Stimulated activated naive CD4-positive, alpha-beta T cell (primary cell): ENCODE results near the gene RELN.

Experiments
- DNase-seq, 6 experiments: peaks; one replicate each; lab custom pipeline; 2025; lab: John Stamatoyannopoulos, UW

Gene RELN

DNA sequence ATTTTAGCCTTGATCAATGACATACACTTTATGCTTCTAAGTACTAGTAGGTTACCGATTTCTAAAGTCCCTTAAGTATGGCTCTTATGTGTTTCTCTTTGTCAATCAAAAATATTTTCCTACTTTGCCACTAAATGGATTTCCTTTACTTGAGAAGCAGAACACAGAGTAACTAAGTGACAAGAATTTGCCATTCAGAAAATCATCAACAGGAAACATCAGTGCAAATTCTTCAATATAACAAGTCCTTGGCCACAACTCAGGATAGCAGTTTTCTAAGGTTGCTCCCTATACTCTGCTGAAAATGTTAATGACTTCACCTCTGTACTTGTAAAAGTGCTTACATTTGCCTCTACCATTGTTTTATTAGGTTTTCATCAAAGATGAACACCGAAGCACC, 303.8 kb downstream of the RELN start:
- DNase-seq: no peak

DNA sequence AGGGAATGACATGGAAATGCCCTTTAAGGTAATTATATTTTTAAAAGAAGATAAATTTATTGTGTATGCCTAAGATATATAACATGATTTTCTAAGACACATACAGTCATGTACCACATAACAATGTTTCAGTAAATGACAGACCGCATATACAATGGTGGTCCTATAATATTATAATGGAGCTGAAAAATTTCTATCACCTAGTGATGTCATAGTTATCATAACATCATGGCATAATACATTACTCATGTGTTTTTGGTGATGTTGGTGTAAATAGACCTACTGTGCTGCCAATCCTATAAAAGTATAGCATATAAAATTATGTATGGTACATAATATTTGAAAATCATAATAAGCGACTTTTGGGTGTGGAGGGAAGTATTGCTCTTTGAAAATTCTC, 306.1 kb downstream of the RELN start:
- DNase-seq: no peak

DNA sequence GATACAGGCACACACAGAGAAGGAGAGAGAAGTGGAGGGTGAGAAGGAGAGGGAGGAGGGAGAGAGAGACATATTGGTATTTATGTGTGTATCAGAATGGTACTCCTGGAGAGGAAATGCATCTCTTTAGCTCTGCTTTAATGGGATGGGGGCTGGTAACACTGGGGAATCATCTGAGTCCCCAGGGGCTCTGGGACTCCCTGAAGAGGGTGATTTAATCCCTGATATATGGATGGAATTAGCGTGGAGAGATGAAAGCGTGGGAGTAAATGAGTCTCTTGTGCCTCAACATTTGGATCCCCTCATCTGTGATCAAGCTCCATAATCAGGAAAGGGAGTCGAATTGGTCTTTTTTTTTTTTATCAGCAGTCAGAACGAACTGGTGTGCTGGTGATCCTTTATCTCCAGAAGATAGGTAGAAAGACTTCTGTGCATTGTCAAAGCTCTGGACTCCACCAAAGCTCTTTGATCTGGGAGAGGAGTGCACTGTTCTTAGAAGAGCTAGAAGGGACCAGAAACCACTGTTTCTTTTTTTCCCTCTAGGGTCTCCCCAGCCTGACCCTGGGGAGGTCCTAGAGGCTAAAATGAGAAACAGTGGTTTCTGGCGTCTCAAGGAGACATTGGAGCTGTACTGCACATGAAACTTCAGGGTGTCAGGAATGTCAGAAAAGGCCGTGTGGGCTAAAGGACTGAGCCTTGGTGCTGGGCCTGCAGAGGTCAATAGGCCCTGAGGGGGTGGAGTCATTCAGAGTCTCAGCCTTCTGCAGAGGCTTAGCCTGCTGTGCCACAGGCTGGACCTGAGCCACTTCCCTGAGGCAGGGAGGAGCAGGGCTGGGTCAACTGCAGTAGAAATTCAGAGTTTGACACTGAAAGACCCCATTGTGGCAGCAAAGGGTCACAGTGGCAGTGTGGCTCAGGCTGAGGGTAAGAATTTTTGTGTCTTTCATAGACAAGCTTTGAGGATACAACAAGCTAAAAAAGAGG, 309.0 kb downstream of the RELN start:
- DNase-seq: no peak

DNA sequence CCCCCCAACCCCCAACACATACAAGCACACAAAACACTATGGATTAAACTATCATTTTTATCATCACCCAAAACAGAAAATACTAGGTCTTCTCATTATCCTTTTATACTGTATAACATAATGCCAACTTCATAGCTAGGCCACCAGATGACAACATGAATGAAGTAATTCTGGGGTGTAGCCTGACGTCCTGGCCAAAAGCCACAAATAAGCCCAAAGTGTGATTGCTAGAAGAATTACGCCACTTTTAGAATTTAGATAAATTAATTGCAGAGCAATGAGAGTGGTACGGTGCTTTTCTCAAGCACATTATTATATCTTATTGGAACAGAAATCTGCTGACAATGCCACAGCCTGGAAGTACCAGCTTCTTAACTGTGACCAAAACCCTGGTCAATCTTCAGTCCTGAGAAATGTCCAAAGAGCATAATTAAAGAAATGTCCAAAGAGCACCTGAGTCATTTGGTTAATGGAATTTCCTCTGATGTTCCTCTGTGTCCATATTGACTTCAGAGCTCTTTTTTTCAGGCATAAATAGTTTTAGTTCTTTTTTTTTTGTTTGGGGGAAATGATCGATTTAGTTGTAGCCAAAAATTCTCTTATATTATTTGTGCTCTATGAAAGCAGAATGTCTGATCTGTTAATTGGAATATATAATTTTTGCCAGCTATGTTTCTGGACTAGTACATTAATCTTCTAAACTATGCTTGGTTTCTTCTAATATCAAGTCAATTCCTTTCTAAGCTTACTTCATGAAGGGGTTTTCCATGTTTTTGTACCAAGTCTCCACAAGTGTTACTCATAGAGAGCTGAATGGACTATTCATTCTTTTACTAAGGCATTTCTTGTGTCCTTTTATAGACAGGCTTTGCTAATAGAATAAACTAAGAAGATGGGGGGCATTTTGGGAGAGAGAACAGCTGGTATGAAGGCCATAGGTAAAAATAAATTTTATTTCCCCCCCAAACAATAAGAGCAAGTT, 310.0 kb downstream of the RELN start:
- no peak for DNase-seq

DNA sequence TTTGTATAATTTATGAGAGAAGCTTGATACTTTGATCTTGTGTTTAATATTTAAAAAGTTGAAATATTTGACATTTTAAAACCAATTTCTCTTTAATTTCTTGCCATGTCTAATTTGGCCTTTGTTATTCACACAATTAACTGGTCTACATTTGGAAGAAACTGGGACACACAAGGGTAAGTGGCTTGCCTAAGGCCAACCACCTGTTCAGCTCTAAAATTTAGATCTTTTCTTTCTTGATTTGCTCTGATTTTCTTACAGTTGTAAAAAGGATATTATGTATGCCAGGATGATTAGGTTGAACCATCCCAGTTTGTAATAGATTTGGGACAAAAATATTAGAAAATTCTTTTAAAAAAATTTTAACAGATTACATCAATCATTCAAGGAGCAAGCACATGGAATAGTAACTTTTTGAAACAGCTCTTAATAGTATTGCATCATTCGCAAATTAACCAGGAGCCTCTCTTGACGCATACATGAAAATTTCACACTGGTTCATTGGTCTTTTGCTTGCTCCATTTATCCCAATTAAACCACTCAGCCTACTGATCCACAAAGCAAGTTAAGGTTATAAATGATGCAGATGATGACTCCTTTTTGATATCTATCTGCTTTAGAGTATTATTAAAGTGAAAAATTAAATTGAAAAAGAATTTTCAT, 321.0 kb downstream of the RELN start:
- no peak for DNase-seq

DNA sequence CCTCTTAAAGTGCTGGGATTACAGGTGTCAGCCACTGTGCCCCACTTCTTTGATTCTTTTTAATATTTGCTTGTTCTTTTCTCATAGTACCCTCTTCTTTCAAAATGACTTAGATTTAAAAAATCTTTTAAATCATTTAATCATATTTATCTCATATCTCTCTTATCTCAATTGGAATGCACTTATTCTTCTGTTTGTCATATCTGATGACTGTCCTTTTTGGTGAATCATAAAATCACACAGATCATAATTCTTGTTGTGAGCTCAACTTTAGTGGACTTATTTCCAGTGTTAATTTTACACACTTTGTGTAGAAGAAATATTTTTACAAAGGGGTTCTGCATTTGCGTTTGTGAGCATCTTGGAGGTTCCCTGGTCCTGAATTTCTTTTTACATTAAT, 323.1 kb downstream of the RELN start:
- no peak for DNase-seq

DNA sequence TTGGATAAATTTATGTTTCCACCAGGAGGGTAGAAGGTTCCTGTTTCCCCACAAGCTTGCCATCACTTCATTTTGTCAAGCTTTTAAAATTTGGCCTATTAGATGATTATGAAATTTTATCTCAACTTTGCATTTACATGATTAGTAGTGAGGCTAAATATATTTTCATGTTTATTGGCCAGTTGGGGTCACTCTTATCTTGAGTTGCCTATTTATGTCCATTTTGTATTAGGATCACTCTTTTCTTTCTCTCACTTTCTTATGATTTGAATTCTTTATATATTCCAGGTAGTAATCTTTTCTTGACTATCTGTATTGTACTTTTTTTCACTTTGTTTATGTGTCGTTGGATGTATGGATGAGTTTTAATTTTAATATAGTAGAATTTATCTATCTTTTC, 324.9 kb downstream of the RELN start:
- no peak for DNase-seq

DNA sequence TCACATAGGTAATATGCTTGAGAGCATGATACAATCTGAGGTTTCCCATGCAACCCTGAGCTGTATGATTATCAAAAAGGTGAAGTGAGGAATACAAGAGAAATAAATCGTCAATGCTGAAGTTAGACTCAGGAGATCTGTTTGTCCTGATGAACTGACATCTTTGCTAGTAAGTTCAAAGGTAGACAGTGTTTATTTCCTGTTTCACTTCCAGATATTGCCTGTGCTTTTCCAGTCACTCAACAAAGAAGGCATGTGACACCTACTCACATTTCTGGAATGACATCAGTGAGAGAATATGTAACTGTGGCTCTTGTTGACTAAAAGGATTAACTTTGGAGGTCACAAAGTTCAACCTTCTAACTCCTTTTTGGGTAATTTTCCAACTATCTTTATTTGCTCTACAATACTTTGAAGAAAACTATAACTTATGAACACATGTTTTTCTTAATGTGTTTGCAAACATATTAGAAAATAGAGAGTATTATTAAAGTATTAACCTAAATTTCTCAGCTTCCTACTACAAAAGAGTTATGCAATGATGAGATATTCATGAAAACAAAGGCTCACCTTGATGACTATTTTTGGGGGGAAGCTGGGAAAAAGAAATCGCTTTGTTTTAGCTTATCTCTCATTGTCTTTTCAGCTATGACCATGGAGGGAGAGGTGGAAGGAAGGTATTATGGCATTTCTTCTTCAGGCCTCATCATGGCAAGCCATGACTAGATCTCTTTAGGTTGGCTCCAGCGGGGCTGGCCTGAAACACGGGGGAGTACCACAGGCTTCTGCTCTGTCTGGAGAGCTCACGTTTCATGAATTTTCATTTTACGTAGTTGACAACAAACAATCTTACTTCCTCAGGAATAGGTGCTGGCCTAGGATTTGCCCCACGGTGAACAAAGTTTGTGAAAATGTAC, 328.7 kb downstream of the RELN start:
- DNase-seq: no peak

DNA sequence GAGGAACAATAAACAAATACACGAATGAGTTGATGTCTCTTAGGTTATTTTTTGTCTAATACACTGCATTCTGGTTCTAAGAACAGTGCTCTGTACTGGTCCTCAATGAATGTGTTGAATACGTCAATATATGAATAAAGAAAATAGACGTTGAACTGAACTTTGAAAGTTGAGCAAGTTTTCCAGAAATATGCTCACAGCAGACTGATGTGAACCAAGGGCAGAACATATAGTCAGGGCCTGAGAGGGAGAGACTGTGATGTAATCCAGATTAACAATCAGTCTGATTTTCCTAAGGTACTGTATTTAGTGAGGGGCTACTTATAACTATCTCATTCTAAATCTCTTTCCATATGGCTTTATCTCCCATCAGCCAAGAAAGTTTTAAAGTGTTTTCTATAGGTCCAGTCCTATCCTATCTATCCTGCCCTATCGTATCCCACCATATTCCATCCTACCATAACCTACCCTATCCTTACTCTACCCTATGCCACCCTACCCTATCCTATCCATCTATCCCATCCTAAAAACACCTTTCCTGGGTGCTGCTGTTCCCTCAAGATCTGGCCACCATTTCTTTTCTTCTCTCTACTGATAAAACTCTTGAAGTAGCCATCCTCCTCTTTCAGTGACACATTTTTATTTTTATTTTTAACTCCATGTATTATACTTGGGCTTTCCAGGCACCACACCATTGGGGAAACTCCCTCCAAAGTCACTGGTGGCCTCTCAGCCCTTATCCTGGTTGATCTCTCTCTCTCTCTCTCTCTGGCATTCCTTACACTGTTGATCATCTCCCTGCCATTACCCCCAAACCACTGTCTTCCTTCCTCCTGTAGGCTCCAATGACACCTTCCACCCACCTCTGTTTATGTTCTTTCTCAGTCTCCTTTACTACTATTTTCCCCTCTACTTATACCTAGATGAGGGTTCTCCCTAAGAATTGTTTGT, 331.1 kb downstream of the RELN start:
- no peak for DNase-seq

DNA sequence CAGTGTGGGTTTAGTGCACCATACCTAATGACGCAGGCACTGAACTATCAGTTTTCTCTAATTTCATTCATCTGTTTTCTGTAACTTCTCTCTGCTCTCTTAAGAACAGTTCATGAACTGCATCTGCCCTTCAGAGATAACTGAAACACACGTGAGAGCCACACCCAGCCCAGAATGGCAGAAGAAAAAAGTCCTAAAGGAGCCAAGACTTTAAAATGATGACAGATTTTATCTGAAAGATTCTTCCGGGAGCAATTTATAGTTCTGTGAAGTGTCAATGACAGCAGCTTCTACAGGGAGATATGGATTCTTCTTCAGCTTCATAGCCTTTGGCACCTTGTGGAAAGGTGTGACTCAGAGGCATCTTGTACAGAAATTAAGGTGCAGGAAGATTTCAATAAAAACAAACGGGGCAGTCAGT, 332.0 kb downstream of the RELN start:
- no peak for DNase-seq

DNA sequence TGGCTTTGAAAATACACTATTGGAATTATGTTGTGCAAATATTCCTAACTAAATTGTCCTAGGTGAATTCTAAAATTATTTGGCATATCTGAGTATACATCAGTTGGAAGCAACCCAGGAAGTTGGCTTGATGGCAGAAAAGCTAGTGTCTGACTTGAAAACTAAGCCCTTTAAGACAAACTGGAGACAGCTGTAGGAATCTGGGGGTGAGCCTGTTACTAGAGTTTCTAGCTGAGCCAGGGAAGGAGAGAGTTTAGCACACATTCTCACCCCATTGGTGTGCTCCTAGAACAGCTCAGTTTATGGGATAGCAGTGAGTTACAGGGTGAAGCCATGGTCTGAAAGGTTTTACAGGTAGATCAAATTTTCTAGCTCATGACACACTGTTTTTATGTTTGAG, 333.2 kb downstream of the RELN start:
- no peak for DNase-seq

DNA sequence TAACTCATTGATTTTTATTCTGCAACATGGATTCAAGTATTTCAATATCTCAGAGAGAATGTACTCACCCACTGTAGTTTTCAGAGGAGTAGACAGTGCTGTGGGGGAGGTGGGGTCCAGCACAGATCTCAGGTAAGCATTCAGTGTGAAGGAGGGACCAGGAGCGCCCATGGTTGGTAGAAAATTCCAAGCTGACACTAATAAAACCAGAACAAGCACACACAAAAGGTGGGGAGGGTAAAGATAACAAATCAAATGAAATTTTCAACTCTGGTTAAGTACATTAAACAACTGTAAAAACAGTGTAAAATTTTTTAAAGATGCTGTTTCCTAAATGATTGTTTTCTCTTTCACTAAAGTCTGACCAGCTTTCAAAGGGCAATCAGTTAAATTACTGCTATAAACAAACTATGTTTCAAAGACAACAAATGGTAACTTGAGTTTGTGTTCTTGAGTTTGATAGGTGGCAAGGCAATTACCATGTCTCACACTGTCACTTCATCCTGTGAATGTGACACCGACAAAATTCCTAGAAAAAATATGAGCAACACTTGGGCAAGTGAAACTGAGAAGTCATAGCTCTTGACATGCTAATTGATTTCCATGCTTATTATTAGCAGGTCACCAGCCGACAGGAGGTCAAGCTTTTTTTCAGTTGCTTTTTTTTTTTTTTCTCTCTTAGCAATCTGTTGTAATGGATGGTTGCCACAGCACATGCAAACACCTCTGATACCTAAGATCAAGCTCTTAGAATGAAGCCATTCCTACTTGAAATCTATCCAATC, 337.7 kb downstream of the RELN start:
- DNase-seq: no peak

DNA sequence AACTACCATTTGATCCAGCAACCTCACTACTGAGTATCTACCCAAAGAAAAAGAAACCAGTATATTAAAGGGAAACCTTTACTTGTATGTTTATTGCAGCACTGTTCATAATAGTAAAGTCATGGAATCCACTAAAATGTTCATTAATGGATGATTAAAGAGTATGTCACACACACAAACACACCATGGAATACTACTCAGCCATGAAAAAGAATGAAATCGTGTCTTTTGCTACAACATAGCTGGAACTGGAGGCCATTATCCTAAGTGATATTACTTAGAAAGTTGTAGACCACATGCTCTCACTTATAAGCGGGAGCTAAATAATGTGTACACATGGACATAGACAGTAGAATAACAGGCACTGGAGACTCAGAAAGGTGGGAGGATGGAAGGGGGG, 340.4 kb downstream of the RELN start:
- DNase-seq: no peak

DNA sequence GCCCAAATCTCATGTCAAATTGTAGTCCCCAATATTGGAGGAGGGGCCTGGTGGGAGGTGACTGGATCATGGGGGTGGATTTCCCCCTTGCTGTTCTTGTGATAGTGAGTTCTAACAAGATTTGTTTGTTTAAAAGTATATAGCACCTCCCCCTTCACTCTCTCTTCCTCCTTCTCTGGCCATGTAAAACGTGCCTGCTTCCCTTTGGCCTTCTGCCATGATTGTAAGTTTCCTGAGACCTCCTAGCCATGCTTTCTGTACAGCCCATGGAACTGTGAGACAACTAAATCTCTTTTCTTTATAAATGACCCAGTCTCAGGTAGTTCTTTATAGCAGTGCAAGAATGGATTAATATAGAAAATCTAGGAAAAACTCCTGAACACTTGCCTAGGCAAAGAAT, 341.3 kb downstream of the RELN start:
- no peak for DNase-seq

DNA sequence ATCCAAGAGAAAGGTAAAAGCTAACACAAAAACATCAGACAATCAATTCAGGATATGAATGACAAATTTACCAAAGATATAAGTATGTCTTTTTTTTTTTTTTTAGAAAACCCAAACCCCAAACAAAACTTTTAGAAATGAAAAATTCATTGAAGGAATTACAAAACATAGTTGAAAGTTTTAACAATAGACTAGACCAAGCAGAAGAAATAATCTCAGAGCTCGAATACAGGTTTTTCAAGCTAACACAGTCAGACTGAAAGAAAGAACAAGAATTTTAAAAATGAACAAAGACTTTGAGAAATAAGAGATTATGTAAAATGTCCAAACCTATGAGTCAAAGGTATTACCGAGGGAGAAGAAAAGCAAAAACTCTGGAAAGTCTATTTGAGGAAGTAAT, 345.1 kb downstream of the RELN start:
- no peak for DNase-seq

DNA sequence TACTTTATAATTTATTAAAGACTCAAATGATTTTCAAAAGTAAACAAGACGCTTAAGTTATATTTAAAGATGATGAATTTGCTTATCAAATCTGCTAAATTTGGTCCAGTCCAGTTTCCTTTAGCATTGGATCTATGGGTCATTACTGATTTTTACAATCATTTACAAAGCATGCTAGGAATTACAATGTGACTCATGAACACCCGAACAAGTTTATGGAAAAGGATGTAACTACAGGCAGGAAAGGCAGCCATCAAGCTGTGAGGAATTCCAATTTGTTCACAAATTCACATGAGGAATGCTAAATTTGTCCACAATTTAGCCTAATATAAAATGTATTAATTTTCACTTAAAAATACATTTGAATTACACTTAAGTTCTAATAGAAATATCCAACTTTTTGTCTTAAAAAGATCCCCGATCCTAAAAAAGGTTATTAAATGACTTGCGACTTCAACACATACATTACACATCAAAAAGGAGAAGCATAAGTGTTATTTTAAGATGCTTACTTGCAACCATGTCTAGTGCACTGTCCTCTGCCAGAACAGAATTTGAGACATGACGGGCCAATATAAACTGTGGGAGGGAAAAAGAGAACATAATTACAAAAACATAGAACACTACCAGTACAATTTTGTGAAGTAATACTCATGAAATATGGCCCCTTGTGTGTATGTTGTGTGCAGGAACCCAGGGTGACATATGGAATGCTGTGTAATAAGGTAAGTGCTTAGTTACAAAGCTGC, 349.3 kb downstream of the RELN start:
- DNase-seq: no peak

DNA sequence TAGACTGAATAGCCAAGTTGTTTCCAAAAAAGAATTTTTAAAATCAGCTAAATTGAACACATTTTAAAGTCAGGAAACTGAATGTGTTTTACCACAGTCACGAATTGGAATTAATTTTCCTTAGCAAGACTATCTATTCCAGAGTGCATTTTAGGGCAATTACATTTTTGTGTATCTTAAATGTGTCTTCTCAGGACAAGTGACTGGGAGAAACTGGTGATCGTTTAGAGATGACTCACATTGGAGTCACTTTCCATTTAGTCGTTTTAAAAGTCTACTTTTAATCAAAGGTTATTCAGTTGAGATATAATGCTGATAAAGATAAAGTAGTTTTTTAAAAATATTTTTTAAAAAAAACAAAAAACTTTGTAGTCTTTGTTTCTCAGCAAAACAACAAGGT, 351.7 kb downstream of the RELN start:
- no peak for DNase-seq

DNA sequence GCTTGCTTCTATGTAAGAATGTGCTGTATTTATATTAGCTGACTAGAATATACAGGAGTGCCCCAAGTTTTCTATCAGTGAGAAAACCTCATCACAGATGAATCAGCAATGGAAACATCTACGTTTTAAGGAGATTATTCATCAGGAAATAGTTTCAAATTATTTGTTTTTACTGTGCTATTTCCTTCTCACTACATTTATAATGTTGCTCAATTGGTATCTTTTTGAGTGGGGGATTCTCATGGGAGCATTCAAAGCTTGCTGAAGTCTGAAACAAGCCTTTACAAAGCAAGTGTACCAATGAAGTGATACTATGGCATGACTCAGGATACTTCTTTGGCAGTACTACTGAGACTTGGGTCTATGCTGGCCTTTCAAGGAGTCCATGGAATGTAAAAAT, 352.4 kb downstream of the RELN start:
- DNase-seq: no peak
